Measurements from ENCODE around the gene NPPB.
"Not testable (repeated sequence)": the region's sequence is repeated elsewhere in the genome, so short reads cannot be mapped to it uniquely, and the experiment has no call there.

NPPB gene

GRCh38 chr1:11903210-11903609 is 44.5 kb upstream of the NPPB start:
- no peaks in the 10 kb centered on the region for H3K9me3 ChIP-seq (ENCODE audit: severe bottlenecking)
- no peaks in the 10 kb centered on the region for H3K27me3 ChIP-seq (ENCODE audit: insufficient read depth, low read depth, severe bottlenecking)
- no peak for TF ChIP-seq CTCF (IDR thresholded peaks at IDR 0.05; ENCODE audit: low read depth, low read length)
- no peaks in the 10 kb centered on the region for H3K36me3 ChIP-seq
- no peak overlapping the region for H3K4me3 ChIP-seq (ENCODE audit: low read depth, low read length)
- DNase-seq = no peak
- no peak overlapping the region for H3K27ac ChIP-seq

- H3K36me3 ChIP-seq; H3K27ac ChIP-seq; H3K4me3 ChIP-seq (ENCODE audit: low read depth, low read length); H3K27me3 ChIP-seq (ENCODE audit: insufficient read depth, low read depth, severe bottlenecking); H3K9me3 ChIP-seq (ENCODE audit: severe bottlenecking); DNase-seq: not testable (repeated sequence)
Measured at GRCh38 chr1:11901446-11901845, 42.7 kb upstream of the NPPB start.

- no peak for DNase-seq
- no peak for TF ChIP-seq CTCF (IDR thresholded peaks at IDR 0.05; ENCODE audit: low read depth, low read length)
- Histone ChIP-seq H3K27ac (no peak overlapping the region), H3K27me3 (ENCODE audit: insufficient read depth, low read depth, severe bottlenecking) (no peaks in the 10 kb centered on the region), H3K9me3 (ENCODE audit: severe bottlenecking) (no peaks in the 10 kb centered on the region), H3K4me3 (ENCODE audit: low read depth, low read length) (no peak overlapping the region), H3K36me3 (no peaks in the 10 kb centered on the region)
Measured at GRCh38 chr1:11898831-11899467, 40.2 kb upstream of the NPPB start.

GRCh38 chr1:11898086-11898785 is 39.5 kb upstream of the NPPB start:
- no peak for TF ChIP-seq CTCF (IDR thresholded peaks at IDR 0.05; ENCODE audit: low read depth, low read length)
- Histone ChIP-seq H3K9me3 (ENCODE audit: severe bottlenecking) (no peaks in the 10 kb centered on the region), H3K27ac (no peak overlapping the region), H3K4me3 (ENCODE audit: low read depth, low read length) (no peak overlapping the region), H3K36me3 (no peaks in the 10 kb centered on the region), H3K27me3 (ENCODE audit: insufficient read depth, low read depth, severe bottlenecking) (no peaks in the 10 kb centered on the region)
- no peak for DNase-seq

- not testable (repeated sequence) for H3K4me3 ChIP-seq (ENCODE audit: low read depth, low read length); H3K9me3 ChIP-seq (ENCODE audit: severe bottlenecking); DNase-seq; H3K27me3 ChIP-seq (ENCODE audit: insufficient read depth, low read depth, severe bottlenecking); H3K36me3 ChIP-seq; H3K27ac ChIP-seq
Measured at GRCh38 chr1:11894501-11894900, 35.8 kb upstream of the NPPB start.

- no peak overlapping the region for H3K4me3 ChIP-seq (ENCODE audit: low read depth, low read length)
- no peaks in the 10 kb centered on the region for H3K27me3 ChIP-seq (ENCODE audit: insufficient read depth, low read depth, severe bottlenecking)
- TF ChIP-seq CTCF (IDR thresholded peaks at IDR 0.05; ENCODE audit: low read depth, low read length) = peak; percentile 96
- H3K36me3 ChIP-seq = no peaks in the 10 kb centered on the region
- H3K27ac ChIP-seq = no peak overlapping the region
- peak; percentile 77 for DNase-seq
- H3K9me3 ChIP-seq (ENCODE audit: severe bottlenecking) = no peaks in the 10 kb centered on the region
Measured at GRCh38 chr1:11893907-11894251, 35.1 kb upstream of the NPPB start.

All from WERI-Rb-1 (cell line).